Measurements from ENCODE around the gene RPA1. TPM values are rescaled to one million over a fixed set of nuclear protein-coding genes. Genes with fewer than 3 reads are reported as not detected.

RPA1 gene
- total and polyA plus RNA-seq, 2 of the 8 experiments (the other 6 are each of a cell fraction or from before 2014, with no cell fraction given): 79.1 to 194 TPM

- Histone ChIP-seq H2BK5ac (ENCODE audit: low read depth, low read length) (no peak overlapping the region), H3K4ac (replicated peaks; ENCODE audit: insufficient read length, low read depth, low read length) (no peak overlapping the region), H3K23ac (ENCODE audit: insufficient read length) (no peak overlapping the region), H3K36me3 (ENCODE audit: control insufficient read depth in 2 of 4, insufficient read depth in 4 of 4, low read length in 3 of 4) (peaks cover 0 to 19% (median 6%) of the 10 kb centered on the region in 4 experiments; a peak in 2 of 8 replicates), H3K79me1 (ENCODE audit: low read depth, low read length) (0 out of 2 replicates have a peak, but pooled peaks cover 3% of the 10 kb centered on the region), H4K20me1 (replicated peaks in 1 of 2; ENCODE audit: control insufficient read depth in 1 of 2, insufficient read depth in 2 of 2, low read length in 2 of 2) (peaks cover 0 to 3% of the 10 kb centered on the region in 2 experiments), H2BK15ac (ENCODE audit: low read length) (no peak overlapping the region), H3K9me3 (ENCODE audit: insufficient read depth in 2 of 2, low read depth in 1 of 2, low read length in 1 of 2) (no peaks in the 10 kb centered on the region), H2AFZ (ENCODE audit: low read length) (no peak overlapping the region), H3K18ac (ENCODE audit: extremely low read depth, low read length) (no peak overlapping the region), H2BK12ac (ENCODE audit: low read depth, low read length) (no peak overlapping the region), H3K9ac (replicated peaks in 1 of 4; ENCODE audit: extremely low read depth in 1 of 4, low read depth in 3 of 4, low read length in 3 of 4) (no peak overlapping the region), H3K27me3 (replicated peaks in 1 of 4; ENCODE audit: control insufficient read depth in 3 of 4, extremely low read depth in 1 of 4, insufficient read depth in 3 of 4, low read length in 3 of 4) (no peaks in the 10 kb centered on the region), H3K4me3 (ENCODE audit: extremely low read depth in 1 of 4, insufficient read depth in 2 of 4, low read depth in 3 of 4, low read length in 4 of 4) (no peak overlapping the region), H3K23me2 (ENCODE audit: low read depth, low read length) (no peaks in the 10 kb centered on the region; the same call in 1 of the 2 replicates), H2AK5ac (ENCODE audit: low read depth, low read length) (no peak overlapping the region), H2BK20ac (ENCODE audit: low read length) (no peak overlapping the region), H3K79me2 (ENCODE audit: control insufficient read depth in 1 of 2, insufficient read depth in 2 of 2, low read length in 2 of 2) (0 out of 4 replicates have a peak, but pooled peaks cover 0 to 2% of the 10 kb centered on the region in 2 experiments), H3K56ac (replicated peaks; ENCODE audit: insufficient read length, low read depth, low read length) (no peak overlapping the region), H3K14ac (ENCODE audit: insufficient read length) (no peak overlapping the region), H4K5ac (ENCODE audit: insufficient read length, low read depth, low read length) (no peak overlapping the region), H3K4me1 (replicated peaks in 1 of 4; ENCODE audit: control insufficient read depth in 3 of 4, insufficient read depth in 4 of 4, low read length in 3 of 4) (no peaks in the 10 kb centered on the region), H4K8ac (ENCODE audit: extremely low read depth, insufficient read depth, low read length) (no peak overlapping the region), H3K27ac (ENCODE audit: low read depth, low read length) (no peak overlapping the region), H3K4me2 (ENCODE audit: insufficient read depth in 1 of 2, low read depth in 2 of 2, low read length in 2 of 2) (no peak overlapping the region), H4K91ac (replicated peaks; ENCODE audit: insufficient read length, low read length) (no peak overlapping the region), H2BK120ac (replicated peaks; ENCODE audit: low read depth, low read length) (no peak overlapping the region)
- CTCF ChIA-PET (ENCODE audit: partially characterized antibody): interaction anchor here (0.6 to 1.6 kb wide), 2 partner anchors 38 to 100 kb away, joined by 3 read pairs; no protein-coding TSS in a partner anchor
- no peak for FAIRE-seq
- POLR2A ChIA-PET (ENCODE audit: partially characterized antibody): interaction anchor here (1.0 kb wide), 1 partner anchor 9 kb away, joined by 3 read pairs; no protein-coding TSS in a partner anchor
- DNase-seq (ENCODE audit: low read depth in 1 of 2, low spot score in 2 of 2): no peak
- 86% methylated on average over 7 of the region's 7 CpGs; no CpG with 5 or more reads in 1 of the 2 experiments for WGBS, 2 experiments (ENCODE audit: extremely low coverage in 1 of 2, insufficient coverage in 1 of 2, insufficient read length in 1 of 2, insufficient replicate concordance in 2 of 2, low coverage in 1 of 2, low lambda C conversion rate in 2 of 2, missing lambda C conversion rate in 1 of 2)
- TF ChIP-seq TAF1 (IDR thresholded peaks at IDR 0.05; ENCODE audit: low read depth, low read length): no peak
- TF ChIP-seq POLR2A (IDR thresholded peaks at IDR 0.05; ENCODE audit: control extremely low read depth in 1 of 2, low read depth in 2 of 2, low read length in 2 of 2): no peak
- TF ChIP-seq NRF1 (IDR thresholded peaks at IDR 0.05; ENCODE audit: low read depth, low read length): no peak
- no peak for TF ChIP-seq CBX5 (IDR thresholded peaks at IDR 0.05; ENCODE audit: low read depth, low read length)
- TF ChIP-seq SAP30 (IDR thresholded peaks at IDR 0.05; ENCODE audit: insufficient read depth, insufficient replicate concordance, low read length): no peak
- no peak for TF ChIP-seq PHF8 (conservative IDR thresholded peaks at IDR 0.05; ENCODE audit: low read depth, low read length)
- TF ChIP-seq SIX5 (IDR thresholded peaks at IDR 0.05; ENCODE audit: low read depth, low read length): no peak
- no peak for TF ChIP-seq SIRT6 (IDR thresholded peaks at IDR 0.05; ENCODE audit: low read length)
- TF ChIP-seq EZH2 (IDR thresholded peaks at IDR 0.05; ENCODE audit: low read depth, low read length, severe bottlenecking): no peak
- no peak for TF ChIP-seq MAFK (IDR thresholded peaks at IDR 0.05; ENCODE audit: low read depth, low read length)
- no peak for TF ChIP-seq POU5F1 (IDR thresholded peaks at IDR 0.05; ENCODE audit: low read depth, low read length)
- no peak for TF ChIP-seq RXRA (IDR thresholded peaks at IDR 0.05; ENCODE audit: insufficient read depth, low read depth, low read length)
- TF ChIP-seq E2F6 (IDR thresholded peaks at IDR 0.05): no peak
Measured at GRCh38 chr17:1820528-1821252, 9.1 kb upstream of the RPA1 start.

Measured in H1 (cell line).